Heart left ventricle (tissue), 16 donors: ENCODE results near the gene EIF4E3. TPM values are rescaled to one million over a fixed set of nuclear protein-coding genes. Genes with fewer than 3 reads are reported as not detected.

ENCODE experiments used
- ATAC-seq, 4 donors: fragments of 200-7000 bp; cut with Tn5 transposase; one replicate each; pipeline ENCODE4 v1.9.1; 2020 to 2022; ENCODE audit warnings: moderate library complexity in 4 of 4, mild to moderate bottlenecking in 3 of 4, moderate number of reproducible peaks in 1 of 4
- DNase-seq, 5 donors: peaks; one replicate each; pipeline ENCODE4 v3.0.0-alpha.2; 2020
- H3K27ac ChIP-seq, 12 donors: fragments of 200-600 bp; sonication (generic) in 4 of 12; one replicate each; pipeline versions ENCODE4 v1.5.0 to v1.8.0; 2016 to 2022; ENCODE audit warnings: mild to moderate bottlenecking in 2 of 12
- H3K27me3 ChIP-seq, 9 donors: fragments of 200-600 bp; sonication (generic) in 2 of 9; one replicate each; pipeline versions ENCODE4 v1.5.1 to v1.8.0; 2016 to 2022; ENCODE audit warnings: mild to moderate bottlenecking in 3 of 9
- H3K36me3 ChIP-seq, 9 donors: fragments of 200-600 bp; sonication (generic) in 2 of 9; one replicate each; pipeline versions ENCODE4 v1.5.0 to v1.8.0; 2018 to 2022; ENCODE audit warnings: mild to moderate bottlenecking in 2 of 9
- H3K4me1 ChIP-seq, 12 donors: fragments of 200-600 bp; sonication (generic) in 4 of 12; one replicate each; pipeline versions ENCODE4 v1.5.0 to v1.8.0; 2016 to 2022; ENCODE audit warnings: mild to moderate bottlenecking in 3 of 12
- H3K4me3 ChIP-seq, 12 donors: fragments of 200-600 bp; sonication (generic) in 4 of 12; one replicate each; pipeline versions ENCODE4 v1.5.0 to v1.8.0; 2017 to 2022; ENCODE audit warnings: mild to moderate bottlenecking in 9 of 12, moderate library complexity in 4 of 12
- H3K9me3 ChIP-seq, 12 donors: fragments of 200-600 bp; sonication (generic) in 4 of 12; one replicate each; pipeline versions ENCODE4 v1.5.0 to v1.8.0; 2016 to 2022; ENCODE audit warnings: mild to moderate bottlenecking in 1 of 12
- CTCF ChIP-seq, 12 donors: fragments of 200-600 bp; sonication (generic) in 4 of 12; IDR thresholded peaks; one replicate each; pipeline versions ENCODE4 v1.5.0 to v1.8.0; 2018 to 2022; ENCODE audit warnings: antibody characterized with exemption in 12 of 12, mild to moderate bottlenecking in 5 of 12
- POLR2A ChIP-seq, 2 donors: fragments of 450-650 bp; IDR thresholded peaks; one replicate each; pipeline ENCODE4 v1.6.1; 2017; ENCODE audit warnings: antibody characterized with exemption in 2 of 2, mild to moderate bottlenecking in 2 of 2, moderate library complexity in 2 of 2
- WGBS, 4 donors: extraction: QIAGEN DNeasy Blood & Tissue Kit in 2 of 4; methylation state at CpG; one replicate each; pipeline versions ENCODE4 v1.1.5 to v1.1.7; 2013 to 2018; 5-methylcytosine and 5-hydroxymethylcytosine counted together
- intact Hi-C, 10 donors: fragments of 100-400 bp; cut with DNase I; formaldehyde crosslinking; loops; one replicate each; pipeline versions ENCODE4 v1.11.1 to v1.14.2; 2022
- polyA plus RNA-seq, 2 donors: library from polyadenylated mRNA; stranded (reverse); fragments of 200-250 nt; gene quantifications; one replicate each; pipeline ENCODE4 v1.2.3, GENCODE V29; 2013
- total RNA-seq, 9 donors: library from RNA; depleted of rRNA in 2 of 9; stranded (reverse); fragments of >200 nt in 2 of 9; fragmentation: NEBNext Ultra II Directional in 3 of 9; extraction: Animal tissue kit (Norgen Biotek cat#: 25700) in 3 of 9; gene quantifications; one replicate each; pipeline versions ENCODE4 v1.1.0 to v1.2.4, GENCODE V29; 2016 to 2023
- donor health status: ischemic (EF 13 %, LVEDD 7.1; RV severe dilation, severe dysfunction).
- donor health status: healthy with polysubstance abuse.
- donor health status: DM: no; HTN: yes; CAD: no.
- donor health status: DM: no; HTN: no; CAD: no.
- donor health status: ischemic (EF 25% LVEDD 6.9; RV normal size, moderate dysfunction).
- donor health status: ischemic (EF 25% LVEDD 5.7; RV mildly dilated, moderate dysfunction).
- donor health status: healthy.
- donor health status: DM: yes; HTN: yes; CAD: no.
- donor health status: ischemic (EF 35%, LVEDD 5.7; RV mildly dilated, moderate dysfunction).
- donor health status: nonischemic (EF 11% LVEDD 7.7; RV severe dilation, severe dysfunction).
- donor health status: DM: yes; HTN: yes; CAD: no.
- donor health status: PGD.
- donor health status: ischemic (EF 29% LVEDD 5.4; RV normal size, mild dysfunction).
- donor health status: nonischemic (EF 23%, LVEDD 6.1; RV moderate dilation, normal function).

EIF4E3 gene
- total and polyA plus RNA-seq, 11 donors, result 18.4 to 53.0 (median 45.4) TPM

DNA sequence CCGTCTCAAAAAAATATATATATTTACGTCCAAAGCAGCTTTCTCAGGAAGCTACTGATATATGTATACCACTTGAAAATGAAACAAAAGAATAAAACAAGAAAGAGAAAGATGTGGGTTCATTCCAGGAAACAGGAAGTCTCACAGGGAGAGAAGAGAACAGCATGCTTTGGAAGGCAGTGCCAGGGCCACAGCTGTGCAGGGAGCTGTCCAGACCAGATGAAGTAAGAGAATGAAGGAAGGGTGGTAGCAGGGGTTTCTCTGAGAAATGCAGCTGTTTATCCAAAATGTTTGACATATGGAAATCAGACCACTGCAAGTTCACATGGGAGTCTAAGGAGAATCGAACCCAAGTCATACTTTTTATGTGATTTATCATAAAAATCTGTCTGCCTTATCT lies 19.5 kb upstream of the EIF4E3 start:
- Histone ChIP-seq H3K36me3 (no peaks in the 10 kb centered on the region), H3K9me3 (peaks cover 0 to 45% (median 24%) of the 10 kb centered on the region in 12 donors), H3K27me3 (no peaks in the 10 kb centered on the region), H3K4me3 (no peak overlapping the region), H3K4me1 (no peaks in the 10 kb centered on the region), H3K27ac (no peak overlapping the region)
- intact Hi-C loops, result no loop called here
- no peak for TF ChIP-seq POLR2A (IDR thresholded peaks at IDR 0.05)
- no peak for TF ChIP-seq CTCF (IDR thresholded peaks at IDR 0.05)
- ATAC-seq (no peak), DNase-seq (no peak)
- WGBS, 4 donors, result 82 to 93% (median 84%) methylated on average over 3 of the region's 3 CpGs

DNA sequence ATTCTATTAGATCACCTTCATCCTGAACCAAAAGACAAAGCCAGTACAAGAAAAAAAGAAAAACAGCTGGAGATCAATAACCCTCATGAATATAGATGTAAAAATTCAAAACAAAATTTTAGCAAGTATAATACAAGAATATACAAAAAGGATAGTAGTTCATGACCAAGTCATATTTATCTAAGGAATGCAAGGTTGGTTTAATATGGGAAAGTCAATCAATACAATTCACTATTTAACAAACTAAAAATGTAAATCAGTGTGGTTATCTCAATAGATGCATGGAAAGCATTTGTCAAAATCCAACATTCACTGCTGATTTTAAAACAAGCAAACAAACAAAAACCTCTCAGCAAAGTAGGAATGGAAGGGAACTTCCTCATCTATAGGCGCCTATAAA lies 17.4 kb upstream of the EIF4E3 start:
- ATAC-seq, result no peak
- Histone ChIP-seq H3K36me3 (no peaks in the 10 kb centered on the region), H3K9me3 (peaks cover 0 to 54% (median 24%) of the 10 kb centered on the region in 12 donors), H3K27ac (no peak overlapping the region), H3K4me3 (no peak overlapping the region), H3K27me3 (no peaks in the 10 kb centered on the region), H3K4me1 (no peaks in the 10 kb centered on the region)
- WGBS, 4 donors, result 92 to 100% (median 98%) methylated on average over 1 of the region's 1 CpG
- no peak for TF ChIP-seq POLR2A (IDR thresholded peaks at IDR 0.05)
- TF ChIP-seq CTCF (IDR thresholded peaks at IDR 0.05), result no peak
- intact Hi-C loops, result no loop called here
- DNase-seq, result no peak

DNA sequence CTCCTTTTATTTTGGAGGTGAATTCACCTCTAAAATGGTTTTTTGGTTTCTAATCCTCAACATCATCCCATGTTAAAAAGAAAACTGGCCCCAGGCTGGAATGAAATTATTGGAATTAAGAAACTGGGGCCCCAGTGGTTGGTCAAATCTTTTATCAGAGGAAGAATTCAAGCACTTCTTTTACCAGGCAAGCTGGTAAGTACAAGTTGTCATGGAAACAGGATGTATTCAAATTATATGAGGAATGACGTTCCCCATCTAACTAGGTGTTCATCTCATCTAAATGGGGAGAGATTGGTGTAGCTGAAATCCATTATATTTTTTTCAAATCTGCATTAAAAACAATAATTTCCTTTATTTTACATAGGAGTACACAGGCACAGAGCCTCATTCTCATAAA lies 9.7 kb upstream of the EIF4E3 start:
- no peak for ATAC-seq
- no peak for DNase-seq
- Histone ChIP-seq H3K27ac (no peak overlapping the region), H3K36me3 (no peaks in the 10 kb centered on the region), H3K4me1 (peaks cover 0 to 4% (median 0%) of the 10 kb centered on the region in 12 donors), H3K9me3 (peaks cover 0 to 14% (median 0%) of the 10 kb centered on the region in 12 donors), H3K27me3 (peaks cover 0 to 5% (median 0%) of the 10 kb centered on the region in 9 donors), H3K4me3 (no peak overlapping the region)
- no peak for TF ChIP-seq POLR2A (IDR thresholded peaks at IDR 0.05)
- TF ChIP-seq CTCF (IDR thresholded peaks at IDR 0.05), result no peak
- WGBS, 4 donors, result 56 to 69% (median 63%) methylated on average over 1 of the region's 1 CpG
- intact Hi-C loops, result loop anchor here in 5 of 10 donors (5.0 to 10.0 kb wide), 5 partner anchors 120 to 1350 kb away; no protein-coding TSS in a partner anchor

DNA sequence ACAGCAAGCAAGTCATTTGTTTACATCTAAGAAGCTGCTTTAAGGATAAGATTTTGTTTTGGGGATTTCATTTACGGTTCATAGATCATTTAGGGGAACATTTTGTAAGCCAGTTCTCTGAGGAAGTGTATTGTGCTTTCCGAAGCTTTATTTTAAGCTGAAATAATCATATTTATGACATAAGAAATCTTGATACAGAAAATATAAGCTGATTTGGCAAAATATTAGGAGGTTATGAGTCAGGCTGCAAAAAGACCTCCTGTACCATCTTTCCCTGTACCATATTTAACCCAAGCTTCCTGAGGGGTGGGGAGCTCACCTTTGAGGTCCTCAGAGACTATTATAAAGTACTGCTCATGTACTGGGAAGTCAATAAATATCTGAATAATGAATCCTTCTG lies 8.1 kb upstream of the EIF4E3 start:
- Histone ChIP-seq H3K9me3 (peaks cover 0 to 12% (median 0%) of the 10 kb centered on the region in 12 donors), H3K4me3 (no peak overlapping the region), H3K27ac (no peak overlapping the region), H3K36me3 (no peaks in the 10 kb centered on the region), H3K4me1 (peaks cover 0 to 9% (median 0%) of the 10 kb centered on the region in 12 donors), H3K27me3 (peaks cover 0 to 5% (median 0%) of the 10 kb centered on the region in 9 donors)
- TF ChIP-seq POLR2A (IDR thresholded peaks at IDR 0.05) (no peak), CTCF (IDR thresholded peaks at IDR 0.05) (no peak)
- intact Hi-C loops, result loop anchor here in 5 of 10 donors (5.0 to 10.0 kb wide), 5 partner anchors 121 to 1351 kb away; no protein-coding TSS in a partner anchor
- 92 to 95% (median 94%) methylated on average over 2 of the region's 2 CpGs for WGBS, 4 donors
- ATAC-seq (no peak), DNase-seq (no peak)
